Stomach (tissue), 4 donors: ENCODE data around the gene PYY.

Source experiments
- CTCF ChIP-seq, 7 experiments: fragments of 450-650 bp in 4 of 7; fragments of 200-600 bp in 3 of 7; sonication (generic) in 3 of 7; IDR thresholded peaks; one replicate each; pipeline ENCODE4 v1.5.1; 2016 to 2019; ENCODE audit warnings: antibody characterized with exemption in 7 of 7, control low read depth in 2 of 7, mild to moderate bottlenecking in 1 of 7
- POLR2A ChIP-seq, 4 donors: fragments of 450-650 bp; IDR thresholded peaks; one replicate each; pipeline ENCODE4 v1.6.1; 2016; ENCODE audit warnings: antibody characterized with exemption in 4 of 4, control low read depth in 2 of 4, mild to moderate bottlenecking in 1 of 4, moderate library complexity in 1 of 4
- POLR2AphosphoS5 ChIP-seq, 3 donors: sonication (generic); formaldehyde crosslinking; IDR thresholded peaks; one replicate each; pipeline ENCODE4 v1.6.1; 2016; ENCODE audit warnings: antibody characterized with exemption in 3 of 3

GRCh38 chr17:43940630-43941029, 13.1 kb downstream of the PYY start:
- peak in 2 of 7 experiments; percentile 10 to 12 for TF ChIP-seq CTCF (IDR thresholded peaks at IDR 0.05)
- TF ChIP-seq POLR2A (IDR thresholded peaks at IDR 0.05), result no peak
- no peak for TF ChIP-seq POLR2AphosphoS5 (IDR thresholded peaks at IDR 0.05)
